Trophoblast cell (in vitro differentiated cells and primary cell): Measurements from ENCODE around the gene PRPF40A.

Source experiments
- DNase-seq, 2 donors: peaks; one replicate each; pipeline ENCODE4 v3.0.0-alpha.2; 2016
- H2AFZ ChIP-seq: 2 replicates; pipeline ENCODE4 v1.6.1; 2013; ENCODE audit warnings: low read length, moderate library complexity, mild to moderate bottlenecking; ENCODE audit not compliant: insufficient read depth, poor library complexity
- H2AK5ac ChIP-seq: 2 replicates; pipeline ENCODE4 v1.6.1; 2013; ENCODE audit warnings: mild to moderate bottlenecking, low read length
- H2BK120ac ChIP-seq: 2 replicates; pipeline ENCODE4 v1.6.1; 2013; ENCODE audit warnings: low read length, mild to moderate bottlenecking, moderate library complexity; ENCODE audit not compliant: insufficient read depth, poor library complexity
- H2BK12ac ChIP-seq: 2 replicates; pipeline ENCODE4 v1.6.1; 2013; ENCODE audit warnings: mild to moderate bottlenecking, low read length, moderate library complexity
- H2BK5ac ChIP-seq: 2 replicates; pipeline ENCODE4 v1.6.1; 2013; ENCODE audit warnings: low read length, low read depth, moderate library complexity, mild to moderate bottlenecking; ENCODE audit not compliant: poor library complexity
- H3K14ac ChIP-seq: 2 replicates; pipeline ENCODE4 v1.6.1; 2013; ENCODE audit warnings: mild to moderate bottlenecking, low read length
- H3K18ac ChIP-seq: 2 replicates; pipeline ENCODE4 v1.6.1; 2013; ENCODE audit warnings: mild to moderate bottlenecking, low read length
- H3K23ac ChIP-seq: 2 replicates; pipeline ENCODE4 v1.6.1; 2013; ENCODE audit warnings: low read length
- H3K27ac ChIP-seq: 2 replicates; pipeline ENCODE4 v1.5.1; 2013; ENCODE audit warnings: low read depth, mild to moderate bottlenecking, inconsistent platforms, low read length, moderate library complexity
- H3K27me3 ChIP-seq: 2 replicates; pipeline ENCODE4 v1.6.1; 2013; ENCODE audit warnings: inconsistent platforms, mild to moderate bottlenecking, low read length, moderate library complexity; ENCODE audit not compliant: insufficient read depth
- H3K36me3 ChIP-seq, 2 experiments: 1 replicate in 1 of 2; 2 replicates in 1 of 2; pipeline ENCODE4 v1.6.1; 2013; ENCODE audit warnings: low read length in 2 of 2, mild to moderate bottlenecking in 2 of 2, moderate library complexity in 1 of 2; ENCODE audit not compliant: insufficient read depth in 2 of 2, control insufficient read depth in 1 of 2
- H3K4ac ChIP-seq: 2 replicates; pipeline ENCODE4 v1.6.1; 2013; ENCODE audit warnings: low read depth, mild to moderate bottlenecking, low read length, moderate library complexity
- H3K4me1 ChIP-seq, 2 experiments: 1 replicate in 1 of 2; 2 replicates in 1 of 2; pipeline ENCODE4 v1.6.1; 2013; ENCODE audit warnings: low read length in 2 of 2, mild to moderate bottlenecking in 2 of 2, moderate library complexity in 1 of 2; ENCODE audit not compliant: insufficient read depth in 2 of 2, control insufficient read depth in 1 of 2
- H3K4me2 ChIP-seq: 2 replicates; pipeline ENCODE4 v1.6.1; 2013; ENCODE audit warnings: inconsistent platforms, mild to moderate bottlenecking, low read length, moderate library complexity
- H3K4me3 ChIP-seq: 2 replicates; pipeline ENCODE4 v1.5.1; 2013; ENCODE audit warnings: mild to moderate bottlenecking, low read depth, low read length, inconsistent platforms
- H3K79me1 ChIP-seq: one replicate; pipeline ENCODE4 v1.6.1; 2013; ENCODE audit warnings: low read length
- H3K79me2 ChIP-seq: 2 replicates; pipeline ENCODE4 v1.6.1; 2013; ENCODE audit warnings: low read length, mild to moderate bottlenecking; ENCODE audit not compliant: control insufficient read depth, insufficient read depth, poor library complexity
- H3K9ac ChIP-seq: 2 replicates; pipeline ENCODE4 v1.6.1; 2013; ENCODE audit warnings: mild to moderate bottlenecking, low read length
- H3K9me3 ChIP-seq: 2 replicates; pipeline ENCODE4 v1.6.1; 2013; ENCODE audit warnings: low read depth, mild to moderate bottlenecking, control low read depth, inconsistent platforms, low read length; ENCODE audit not compliant: insufficient read depth
- H4K12ac ChIP-seq: 2 replicates; pipeline ENCODE4 v1.6.1; 2013; ENCODE audit warnings: low read depth, mild to moderate bottlenecking, low read length, moderate library complexity
- H4K8ac ChIP-seq: 2 replicates; pipeline ENCODE4 v1.6.1; 2013; ENCODE audit warnings: low read depth, mild to moderate bottlenecking, low read length, moderate library complexity
- H4K91ac ChIP-seq: one replicate; pipeline ENCODE4 v1.6.1; 2013; ENCODE audit warnings: low read depth, mild to moderate bottlenecking, low read length, moderate library complexity
- WGBS: extraction: QIAGEN DNeasy Blood & Tissue Kit; methylation state at CpG from one replicate; pipeline ENCODE4 v1.1.7; 2013; ENCODE audit warnings: missing lambda C conversion rate; ENCODE audit not compliant: insufficient read length, insufficient coverage; ENCODE audit errors: extremely low coverage; 5-methylcytosine and 5-hydroxymethylcytosine counted together

Gene PRPF40A

GRCh38 chr2:152650768-152651371 lies 66.4 kb downstream of the PRPF40A start:
- H3K23ac ChIP-seq = no peak overlapping the region
- H3K79me1 ChIP-seq = peaks cover under 1% of the 10 kb centered on the region
- H3K36me3 ChIP-seq = peaks cover 5 to 6% of the 10 kb centered on the region in 2 experiments
- no peak overlapping the region for H3K9ac ChIP-seq
- no peak for DNase-seq
- no peak overlapping the region for H2AK5ac ChIP-seq
- no peak overlapping the region for H2AFZ ChIP-seq
- no peak overlapping the region for H2BK12ac ChIP-seq
- H4K91ac ChIP-seq = no peak overlapping the region
- no peak overlapping the region for H3K4me3 ChIP-seq
- peaks cover 9 to 12% of the 10 kb centered on the region in 2 experiments for H3K4me1 ChIP-seq
- H3K4ac ChIP-seq = no peak overlapping the region
- H4K12ac ChIP-seq = no peak overlapping the region
- no peak overlapping the region for H3K14ac ChIP-seq
- no peaks in the 10 kb centered on the region for H3K79me2 ChIP-seq
- H3K18ac ChIP-seq = no peak overlapping the region
- H2BK120ac ChIP-seq = no peak overlapping the region
- no peak overlapping the region for H4K8ac ChIP-seq
- no peak overlapping the region for H3K27ac ChIP-seq
- no peak overlapping the region for H3K4me2 ChIP-seq
- WGBS = no CpG with 5 or more reads among the region's 6 CpGs
- H3K27me3 ChIP-seq = no peaks in the 10 kb centered on the region
- no peak overlapping the region for H2BK5ac ChIP-seq
- H3K9me3 ChIP-seq = no peaks in the 10 kb centered on the region

DNA sequence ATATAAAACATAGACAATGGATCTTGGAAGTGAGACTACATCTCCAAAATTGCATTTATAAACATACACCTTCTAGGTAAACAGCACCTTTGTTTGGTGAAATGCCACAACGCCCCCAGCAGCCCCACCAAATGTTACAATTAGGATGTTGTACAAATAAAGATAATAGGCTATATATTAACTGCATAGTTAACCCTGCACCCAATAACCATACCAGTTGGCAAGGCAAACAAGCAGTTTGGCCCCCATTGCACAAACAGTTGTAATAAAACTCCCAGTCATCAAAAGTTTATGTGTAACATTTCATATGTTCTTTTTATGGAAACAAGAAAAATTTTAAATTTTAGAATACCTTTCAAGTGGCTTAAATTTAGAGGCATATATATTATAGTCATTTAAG lies 67.3 kb downstream of the PRPF40A start:
- H4K12ac ChIP-seq = no peak overlapping the region
- no peak for DNase-seq
- no peak overlapping the region for H2AK5ac ChIP-seq
- no peak overlapping the region for H4K91ac ChIP-seq
- no peak overlapping the region for H3K23ac ChIP-seq
- peaks cover 5% of the 10 kb centered on the region for H3K79me1 ChIP-seq
- H3K9ac ChIP-seq = no peak overlapping the region
- no peaks in the 10 kb centered on the region for H3K9me3 ChIP-seq
- no peak overlapping the region for H3K4me3 ChIP-seq
- WGBS = no CpG with 5 or more reads among the region's 1 CpG
- no peak overlapping the region for H3K4me2 ChIP-seq
- H3K27ac ChIP-seq = no peak overlapping the region
- no peak overlapping the region for H3K4ac ChIP-seq
- no peak overlapping the region for H2BK12ac ChIP-seq
- H3K79me2 ChIP-seq = no peaks in the 10 kb centered on the region
- H3K14ac ChIP-seq = no peak overlapping the region
- H3K36me3 ChIP-seq = peaks cover 6 to 7% of the 10 kb centered on the region in 2 experiments
- no peaks in the 10 kb centered on the region for H3K27me3 ChIP-seq
- H4K8ac ChIP-seq = no peak overlapping the region
- peaks cover 15 to 20% of the 10 kb centered on the region in 2 experiments for H3K4me1 ChIP-seq
- H2BK120ac ChIP-seq = no peak overlapping the region
- no peak overlapping the region for H3K18ac ChIP-seq
- no peak overlapping the region for H2BK5ac ChIP-seq
- H2AFZ ChIP-seq = no peak overlapping the region

GRCh38 chr2:152648336-152648735 lies 68.9 kb downstream of the PRPF40A start:
- no CpG with 5 or more reads among the region's 2 CpGs for WGBS
- H3K9me3 ChIP-seq = no peaks in the 10 kb centered on the region
- H2BK12ac ChIP-seq = no peak overlapping the region
- no peak overlapping the region for H4K8ac ChIP-seq
- no peak overlapping the region for H3K14ac ChIP-seq
- H3K4me1 ChIP-seq = peaks cover 22 to 29% of the 10 kb centered on the region in 2 experiments
- H3K4ac ChIP-seq = no peak overlapping the region
- no peak overlapping the region for H4K12ac ChIP-seq
- H3K18ac ChIP-seq = no peak overlapping the region
- no peaks in the 10 kb centered on the region for H3K27me3 ChIP-seq
- no peak overlapping the region for H2BK120ac ChIP-seq
- no peak overlapping the region for H2AFZ ChIP-seq
- H3K4me3 ChIP-seq = no peak overlapping the region
- H4K91ac ChIP-seq = no peak overlapping the region
- H3K36me3 ChIP-seq = peaks cover 9 to 12% of the 10 kb centered on the region in 2 experiments
- no peak overlapping the region for H3K23ac ChIP-seq
- no peak overlapping the region for H2BK5ac ChIP-seq
- no peak overlapping the region for H3K9ac ChIP-seq
- peaks cover 5% of the 10 kb centered on the region for H3K79me1 ChIP-seq
- no peak for DNase-seq
- H3K4me2 ChIP-seq = no peak overlapping the region
- H3K79me2 ChIP-seq = no peaks in the 10 kb centered on the region
- H2AK5ac ChIP-seq = no peak overlapping the region
- no peak overlapping the region for H3K27ac ChIP-seq

DNA sequence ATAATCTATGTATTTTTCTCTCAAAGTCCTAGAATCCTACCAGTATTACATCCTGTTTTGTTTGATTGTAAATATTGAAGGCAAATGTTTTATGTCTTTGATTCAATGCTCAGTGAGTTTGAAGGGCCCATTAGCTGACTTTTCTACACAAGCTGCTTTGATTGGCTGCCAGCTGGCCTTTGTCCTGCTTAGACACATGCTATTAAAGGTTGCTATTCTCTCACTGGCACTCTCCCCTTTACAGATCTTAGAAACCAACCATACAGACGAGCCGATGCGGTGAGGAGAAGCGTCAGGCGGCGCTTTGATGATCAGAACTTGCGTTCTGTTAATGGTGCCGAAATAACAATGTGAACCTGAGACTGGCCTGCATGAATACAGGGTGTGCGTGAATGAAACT lies 69.7 kb downstream of the PRPF40A start:
- Histone ChIP-seq H3K9ac (no peak overlapping the region), H3K4me2 (no peak overlapping the region), H4K91ac (no peak overlapping the region), H3K79me2 (no peaks in the 10 kb centered on the region), H3K79me1 (peaks cover 5% of the 10 kb centered on the region), H3K36me3 (peaks cover 9 to 15% of the 10 kb centered on the region in 2 experiments), H3K4me1 (peaks cover 22 to 29% of the 10 kb centered on the region in 2 experiments), H4K12ac (no peak overlapping the region), H3K14ac (no peak overlapping the region), H4K8ac (no peak overlapping the region), H3K27me3 (no peaks in the 10 kb centered on the region), H2BK5ac (no peak overlapping the region), H2AK5ac (no peak overlapping the region), H3K9me3 (no peaks in the 10 kb centered on the region), H3K18ac (no peak overlapping the region), H2BK12ac (no peak overlapping the region), H3K4ac (no peak overlapping the region), H3K27ac (peak overlapping the region; percentile 20), H2AFZ (no peak overlapping the region), H2BK120ac (peak overlapping the region; percentile 36), H3K4me3 (no peak overlapping the region), H3K23ac (no peak overlapping the region)
- no CpG with 5 or more reads among the region's 9 CpGs for WGBS
- no peak for DNase-seq
